NB4 (cell line): ENCODE data around the gene NSF.
"Not testable (repeated sequence)": the region's sequence is repeated elsewhere in the genome, so short reads cannot be mapped to it uniquely, and the experiment has no call there.

Experiments
- DNase-seq: peaks from one replicate; pipeline ENCODE4 v3.0.0; 2010; ENCODE audit warnings: low read depth
- H3K4me3 ChIP-seq: one replicate; pipeline ENCODE4 v1.5.1; 2011; ENCODE audit warnings: mild to moderate bottlenecking, low read depth, low read length, moderate library complexity
- CTCF ChIP-seq: IDR thresholded peaks from one replicate; pipeline ENCODE4 v1.5.1; 2012; ENCODE audit warnings: low read depth, low read length
- MAX ChIP-seq: IDR thresholded peaks from 2 replicates; pipeline ENCODE4 v1.6.1; 2011; ENCODE audit warnings: low read depth, low read length
- MYC ChIP-seq: IDR thresholded peaks from 2 replicates; pipeline ENCODE4 v1.6.1; 2011; ENCODE audit warnings: low read depth, low read length
- POLR2A ChIP-seq: IDR thresholded peaks from 2 replicates; pipeline ENCODE4 v1.6.1; 2011; ENCODE audit warnings: mild to moderate bottlenecking; ENCODE audit not compliant: insufficient read length; ENCODE audit errors: extremely low read depth

Gene NSF

GRCh38 chr17:46768540-46768870 lies 178.0 kb downstream of the NSF start:
- TF ChIP-seq POLR2A (no peak), MYC (no peak), CTCF (no peak), MAX (no peak)
- no peak for DNase-seq

GRCh38 chr17:46768896-46769295 lies 178.4 kb downstream of the NSF start:
- H3K4me3 ChIP-seq, DNase-seq: not testable (repeated sequence)

More at GRCh38 chr17:46768540-46768870, 178.0 kb downstream of the NSF start:
- no peak overlapping the region for H3K4me3 ChIP-seq

- TF ChIP-seq MAX (no peak), MYC (no peak), CTCF (no peak), POLR2A (no peak)
- DNase-seq, result no peak
- H3K4me3 ChIP-seq, result no peak overlapping the region
Observed at GRCh38 chr17:46769531-46770438, 179.3 kb downstream of the NSF start.

- TF ChIP-seq MAX, result no peak; the same call in 1 of the 2 replicates
- no peak for TF ChIP-seq MYC
- no peak for TF ChIP-seq POLR2A
- no peak for TF ChIP-seq CTCF
- peak overlapping the region; percentile 40 for H3K4me3 ChIP-seq
- no peak for DNase-seq
Observed at GRCh38 chr17:46770439-46770817, 180.0 kb downstream of the NSF start.

- peak overlapping the region; percentile 40 for H3K4me3 ChIP-seq
- peak; percentile 77 for DNase-seq
- TF ChIP-seq POLR2A (peak; percentile 57), MAX (no peak)
Observed at GRCh38 chr17:46770818-46771560, 180.5 kb downstream of the NSF start.

- peak overlapping the region; percentile 14 for H3K4me3 ChIP-seq
- no peak for TF ChIP-seq MYC
- TF ChIP-seq POLR2A, result no peak
- TF ChIP-seq CTCF, result no peak
- no peak for TF ChIP-seq MAX
- peak; percentile 72 for DNase-seq
Observed at GRCh38 chr17:46771561-46772474, 181.3 kb downstream of the NSF start.
